H9 (cell line): ENCODE measurements around the gene CCDC172. TPM values are rescaled to one million over a fixed set of nuclear protein-coding genes. Genes with fewer than 3 reads are reported as not detected.

ENCODE experiments used
- DNase-seq: peaks from one replicate; pipeline ENCODE4 v3.0.0-alpha.2; 2017
- H2AFZ ChIP-seq: one replicate; pipeline ENCODE4 v1.6.1; 2013; ENCODE audit warnings: mild to moderate bottlenecking, low read length, control low read depth, moderate library complexity
- H2AK5ac ChIP-seq: 2 replicates; pipeline ENCODE4 v1.6.1; 2013; ENCODE audit warnings: low read length, control low read depth, mixed read lengths; ENCODE audit not compliant: insufficient read length
- H2BK120ac ChIP-seq: one replicate; pipeline ENCODE4 v1.6.1; 2013; ENCODE audit warnings: low read depth, mild to moderate bottlenecking, low read length, control low read depth, inconsistent platforms; ENCODE audit not compliant: poor library complexity, severe bottlenecking
- H2BK12ac ChIP-seq: 2 replicates; pipeline ENCODE4 v1.6.1; 2013; ENCODE audit warnings: low read length, control low read depth, mixed read lengths, low read depth; ENCODE audit not compliant: insufficient read length
- H2BK15ac ChIP-seq: 2 replicates; pipeline ENCODE4 v1.6.1; 2013; ENCODE audit warnings: low read depth, low read length, control low read depth
- H2BK20ac ChIP-seq: one replicate; pipeline ENCODE4 v1.6.1; 2013; ENCODE audit warnings: low read depth, mild to moderate bottlenecking, low read length, control low read depth, inconsistent platforms; ENCODE audit not compliant: poor library complexity, severe bottlenecking
- H2BK5ac ChIP-seq: 2 replicates; pipeline ENCODE4 v1.6.1; 2013; ENCODE audit warnings: low read length, control low read depth, mixed read lengths; ENCODE audit not compliant: insufficient read length
- H3K14ac ChIP-seq: 2 replicates; pipeline ENCODE4 v1.6.1; 2013; ENCODE audit warnings: low read length, control low read depth; ENCODE audit not compliant: insufficient read depth
- H3K18ac ChIP-seq: 2 replicates; pipeline ENCODE4 v1.6.1; 2013; ENCODE audit warnings: low read depth, mild to moderate bottlenecking, mixed read lengths, low read length, control low read depth; ENCODE audit not compliant: insufficient read length
- H3K23ac ChIP-seq: 2 replicates; pipeline ENCODE4 v1.6.1; 2013; ENCODE audit warnings: low read length, control low read depth, mixed read lengths, low read depth; ENCODE audit not compliant: insufficient read length
- H3K23me2 ChIP-seq: 2 replicates; pipeline ENCODE4 v1.6.1; 2013; ENCODE audit warnings: low read depth, mild to moderate bottlenecking, mixed read lengths, low read length, control low read depth; ENCODE audit not compliant: insufficient read length, poor library complexity, severe bottlenecking
- H3K27ac ChIP-seq: 2 replicates; pipeline ENCODE4 v1.5.1; 2013; ENCODE audit warnings: low read length, control low read depth, mixed read lengths, low read depth; ENCODE audit not compliant: insufficient read length
- H3K27me3 ChIP-seq: 2 replicates; pipeline ENCODE4 v1.6.1; 2013; ENCODE audit warnings: low read length, control low read depth, inconsistent platforms; ENCODE audit not compliant: insufficient read depth
- H3K4ac ChIP-seq: 2 replicates; pipeline ENCODE4 v1.6.1; 2013; ENCODE audit warnings: low read depth, mild to moderate bottlenecking, control low read depth, inconsistent platforms, low read length, moderate library complexity
- H3K4me1 ChIP-seq: 2 replicates; pipeline ENCODE4 v1.6.1; 2013; ENCODE audit warnings: low read length, control low read depth, inconsistent platforms; ENCODE audit not compliant: insufficient read depth
- H3K4me2 ChIP-seq: 2 replicates; pipeline ENCODE4 v1.6.1; 2013; ENCODE audit warnings: low read length, control low read depth, mixed read lengths; ENCODE audit not compliant: insufficient read length, insufficient read depth
- H3K56ac ChIP-seq: 2 replicates; pipeline ENCODE4 v1.6.1; 2013; ENCODE audit warnings: low read depth, mild to moderate bottlenecking, mixed read lengths, low read length, control low read depth; ENCODE audit not compliant: insufficient read length
- H3K79me1 ChIP-seq: 2 replicates; pipeline ENCODE4 v1.6.1; 2013; ENCODE audit warnings: low read depth, mild to moderate bottlenecking, moderate library complexity, low read length, control low read depth, inconsistent platforms; ENCODE audit not compliant: insufficient read depth, poor library complexity, severe bottlenecking
- H3K79me2 ChIP-seq: 2 replicates; pipeline ENCODE4 v1.6.1; 2013; ENCODE audit warnings: low read length, control low read depth, inconsistent platforms; ENCODE audit not compliant: insufficient read depth
- H3K9ac ChIP-seq: 2 replicates; pipeline ENCODE4 v1.6.1; 2013; ENCODE audit warnings: low read length, control low read depth, mixed read lengths; ENCODE audit not compliant: insufficient read length; ENCODE audit errors: extremely low read depth
- H3K9me3 ChIP-seq: one replicate; pipeline ENCODE4 v1.6.1; 2013; ENCODE audit warnings: low read depth, low read length, inconsistent platforms; ENCODE audit not compliant: control insufficient read depth
- H3T11ph ChIP-seq: one replicate; pipeline ENCODE4 v1.6.1; 2013; ENCODE audit warnings: mild to moderate bottlenecking, low read length, control low read depth, inconsistent platforms
- H4K20me1 ChIP-seq: one replicate; pipeline ENCODE4 v1.6.1; 2013; ENCODE audit not compliant: control insufficient read depth, insufficient read length, insufficient read depth
- H4K5ac ChIP-seq: 2 replicates; pipeline ENCODE4 v1.6.1; 2013; ENCODE audit warnings: low read depth, mild to moderate bottlenecking, mixed read lengths, low read length, control low read depth; ENCODE audit not compliant: insufficient read length
- H4K8ac ChIP-seq: replicated peaks from 2 replicates; pipeline ENCODE4 v1.6.1; 2013; ENCODE audit warnings: low read length, control low read depth, mixed read lengths, low read depth; ENCODE audit not compliant: insufficient read length
- H4K91ac ChIP-seq: 2 replicates; pipeline ENCODE4 v1.6.1; 2013; ENCODE audit warnings: low read depth, mild to moderate bottlenecking, moderate library complexity, mixed read lengths, low read length, control low read depth; ENCODE audit not compliant: insufficient read length
- H3K27ac Mint-ChIP-seq, 3 experiments: 2 replicates in 2 of 3; 3 replicates in 1 of 3; pipeline ENCODE4 v1.8.0; 2020 to 2021; ENCODE audit warnings: mixed read lengths in 3 of 3, mild to moderate bottlenecking in 1 of 3, moderate library complexity in 1 of 3
- H3K27me3 Mint-ChIP-seq: 2 replicates; pipeline ENCODE4 v1.8.0; 2021; ENCODE audit warnings: low read depth, mild to moderate bottlenecking, moderate library complexity, mixed read lengths
- H3K36me3 Mint-ChIP-seq, 3 experiments: 2 replicates in 2 of 3; 3 replicates in 1 of 3; pipeline ENCODE4 v1.8.0; 2020 to 2021; ENCODE audit warnings: low read depth in 3 of 3, mixed read lengths in 3 of 3; ENCODE audit not compliant: insufficient read depth in 1 of 3
- H3K4me1 Mint-ChIP-seq, 2 experiments: 2 replicates each; pipeline ENCODE4 v1.8.0; 2020; ENCODE audit warnings: mixed read lengths in 2 of 2
- H3K4me3 Mint-ChIP-seq, 2 experiments: 2 replicates in 1 of 2; 3 replicates in 1 of 2; pipeline ENCODE4 v1.8.0; 2020 to 2021; ENCODE audit warnings: mild to moderate bottlenecking in 2 of 2, mixed read lengths in 2 of 2, moderate library complexity in 1 of 2
- H3K9me3 Mint-ChIP-seq, 2 experiments: 2 replicates in 1 of 2; 3 replicates in 1 of 2; pipeline ENCODE4 v1.8.0; 2020; ENCODE audit warnings: mild to moderate bottlenecking in 2 of 2, mixed read lengths in 2 of 2, moderate library complexity in 1 of 2
- CTCF ChIP-seq: fragments of 200-600 bp; sonication (generic); conservative IDR thresholded peaks from 3 replicates; pipeline ENCODE4 v1.8.0; 2021; ENCODE audit warnings: antibody characterized with exemption, mild to moderate bottlenecking
- WGBS: extraction: QIAGEN DNeasy Blood & Tissue Kit; methylation state at CpG from one replicate; pipeline ENCODE4 v1.1.7; 2013; ENCODE audit warnings: missing lambda C conversion rate, low lambda C conversion rate, mixed read lengths; ENCODE audit not compliant: insufficient read length; ENCODE audit errors: extremely low coverage; 5-methylcytosine and 5-hydroxymethylcytosine counted together
- total RNA-seq: library from RNA; stranded (reverse); gene quantifications from 2 replicates; pipeline ENCODE4 v1.2.1, GENCODE V29; 2021

The CCDC172 gene
- total RNA-seq, 1 experiment from 2014 or later = 1.3 TPM

- no peak for TF ChIP-seq CTCF
- Histone ChIP-seq H3K9ac (no peak overlapping the region), H4K20me1 (no peaks in the 10 kb centered on the region), H3K14ac (peak overlapping the region; percentile 16; the same call in 1 of the 2 replicates), H3T11ph (no peak overlapping the region), H3K23ac (no peak overlapping the region), H3K79me2 (no peaks in the 10 kb centered on the region), H3K9me3 (no peaks in the 10 kb centered on the region), H3K4ac (no peak overlapping the region), H2BK12ac (no peak overlapping the region), H2BK15ac (no peak overlapping the region), H2BK120ac (peak overlapping the region; percentile 0), H4K8ac (no peak overlapping the region), H4K5ac (no peak overlapping the region), H3K23me2 (no peaks in the 10 kb centered on the region), H3K27me3 (no peaks in the 10 kb centered on the region), H3K4me1 (0 out of 2 replicates have a peak, but pooled peaks cover 3% of the 10 kb centered on the region), H2AFZ (peak overlapping the region; percentile 56), H3K56ac (no peak overlapping the region), H3K27ac (peak overlapping the region; percentile 18), H4K91ac (no peak overlapping the region), H3K18ac (peak overlapping the region; percentile 62), H2AK5ac (no peak overlapping the region), H2BK20ac (no peak overlapping the region), H3K4me2 (peak overlapping the region; percentile 38), H2BK5ac (no peak overlapping the region), H3K79me1 (no peaks in the 10 kb centered on the region)
- DNase-seq = peak; percentile 71
- Mint-ChIP-seq H3K36me3 (no peaks in the 10 kb centered on the region; a peak in 1 of 7 replicates), H3K27me3 (no peaks in the 10 kb centered on the region), H3K4me1 (peaks cover 28 to 34% of the 10 kb centered on the region in 2 experiments), H3K4me3 (peak overlapping the region; percentile 43 to 64; a peak in 4 of 5 replicates), H3K9me3 (no peaks in the 10 kb centered on the region), H3K27ac (peak overlapping the region; percentile 46 to 99 (median 75))
- whole genome bisulfite sequencing = no CpG with 5 or more reads among the region's 17 CpGs
Measured at GRCh38 chr10:116324951-116325635, 845 bp downstream of the CCDC172 start.
